Hematopoietic multipotent progenitor cell treated with erythropoietin and hydrocortisone succinate and interleukin-3 and kit ligand, for 17 days (in vitro differentiated cells): ENCODE measurements around the gene CAMTA1.
A peak's percentile ranks its signal among the peaks of the same experiment; 100 is the strongest.
"Not testable (repeated sequence)": the region's sequence is repeated elsewhere in the genome, so short reads cannot be mapped to it uniquely, and the experiment has no call there.

Source experiments
- DNase-seq: peaks from one replicate; pipeline ENCODE4 v3.0.0-alpha.2; 2015; ENCODE audit warnings: low spot score

CAMTA1 gene

GRCh38 chr1:7702365-7702764 lies 917.1 kb downstream of the CAMTA1 start:
- DNase-seq = no peak

DNA sequence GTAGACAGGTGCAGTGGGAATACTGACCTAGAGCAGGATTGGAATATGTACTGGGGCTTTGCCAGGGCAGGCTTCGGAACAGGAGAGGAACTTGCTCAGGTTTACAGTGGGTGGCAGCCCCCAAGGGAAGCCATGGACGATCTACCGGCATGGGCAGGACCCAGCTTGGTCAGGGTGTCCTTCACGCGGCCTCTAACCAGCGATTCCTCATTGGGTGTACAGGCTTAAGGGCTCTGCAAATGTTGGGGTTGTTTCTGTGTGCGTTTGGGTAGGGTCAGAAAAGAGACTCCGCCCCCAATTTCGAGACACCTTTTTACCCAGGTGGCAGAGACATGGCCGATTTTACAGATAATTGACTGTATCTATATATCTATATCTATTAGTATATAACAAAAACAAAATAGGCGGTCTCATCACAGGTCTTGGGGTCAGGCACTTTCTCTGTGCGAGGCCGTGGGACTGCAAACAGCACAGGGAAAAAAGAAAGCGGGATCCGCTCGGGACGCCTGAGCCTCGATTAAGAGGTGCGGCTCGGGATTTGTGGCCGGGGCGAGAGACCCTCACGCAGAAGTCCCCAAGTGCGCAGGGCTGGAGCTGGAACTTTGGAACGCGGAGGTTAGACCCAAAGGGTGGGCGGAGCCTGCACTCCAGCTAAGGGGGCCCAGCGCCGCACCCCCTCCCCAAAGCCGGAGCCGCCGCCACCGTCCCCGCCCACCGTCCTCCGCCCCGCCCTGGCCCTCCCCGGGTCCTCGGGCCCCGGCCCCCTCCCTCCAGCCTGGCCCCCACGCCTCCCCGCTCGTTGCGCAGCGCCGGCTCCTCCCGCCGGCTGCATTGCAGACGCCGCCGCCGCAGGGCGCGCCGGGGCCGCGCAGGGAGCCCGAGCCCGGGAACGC lies 918.3 kb downstream of the CAMTA1 start:
- no peak for DNase-seq

DNA sequence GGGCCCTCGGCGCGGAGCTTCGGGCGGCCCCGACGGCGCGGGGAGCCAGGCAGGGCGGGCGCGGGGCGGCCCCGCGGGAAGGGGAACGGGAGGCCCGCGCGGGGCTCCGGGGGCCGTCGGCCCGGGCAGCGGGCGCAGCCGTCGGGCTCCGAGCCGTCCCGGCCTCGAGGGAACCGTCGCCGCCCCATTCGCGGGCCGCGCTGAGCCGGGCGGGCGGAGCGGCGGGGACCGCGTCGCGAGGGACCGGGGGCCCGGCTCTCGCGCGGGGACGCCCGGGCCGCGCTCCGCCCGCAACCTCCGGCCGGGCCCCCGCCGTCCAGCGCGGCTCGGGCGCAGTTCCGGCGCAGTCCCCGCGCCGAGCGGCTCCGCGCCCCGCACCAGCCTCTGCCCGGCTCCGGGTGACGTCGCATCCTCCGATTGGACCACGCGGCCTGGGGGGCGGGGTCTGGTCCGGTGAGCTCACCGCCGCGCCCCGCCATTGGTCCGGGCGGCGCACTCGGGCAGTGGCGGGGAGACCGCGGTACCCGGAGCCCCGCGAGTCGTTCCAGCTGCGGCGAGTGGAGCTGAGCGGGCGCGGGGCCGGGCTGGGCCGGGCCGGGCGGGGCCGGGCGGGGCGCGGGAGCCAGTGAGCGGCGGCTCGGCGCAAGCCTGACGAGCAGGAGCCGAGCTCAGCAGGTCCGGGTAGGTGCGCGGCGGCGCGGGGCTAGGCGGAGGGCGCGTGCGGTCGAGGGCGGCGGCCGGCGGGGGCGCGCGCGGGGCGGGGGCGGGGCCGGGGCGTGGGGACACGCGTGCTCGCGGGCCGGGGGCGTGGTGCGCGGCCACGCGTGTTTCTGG lies 919.2 kb downstream of the CAMTA1 start:
- DNase-seq = peak; percentile 72

DNA sequence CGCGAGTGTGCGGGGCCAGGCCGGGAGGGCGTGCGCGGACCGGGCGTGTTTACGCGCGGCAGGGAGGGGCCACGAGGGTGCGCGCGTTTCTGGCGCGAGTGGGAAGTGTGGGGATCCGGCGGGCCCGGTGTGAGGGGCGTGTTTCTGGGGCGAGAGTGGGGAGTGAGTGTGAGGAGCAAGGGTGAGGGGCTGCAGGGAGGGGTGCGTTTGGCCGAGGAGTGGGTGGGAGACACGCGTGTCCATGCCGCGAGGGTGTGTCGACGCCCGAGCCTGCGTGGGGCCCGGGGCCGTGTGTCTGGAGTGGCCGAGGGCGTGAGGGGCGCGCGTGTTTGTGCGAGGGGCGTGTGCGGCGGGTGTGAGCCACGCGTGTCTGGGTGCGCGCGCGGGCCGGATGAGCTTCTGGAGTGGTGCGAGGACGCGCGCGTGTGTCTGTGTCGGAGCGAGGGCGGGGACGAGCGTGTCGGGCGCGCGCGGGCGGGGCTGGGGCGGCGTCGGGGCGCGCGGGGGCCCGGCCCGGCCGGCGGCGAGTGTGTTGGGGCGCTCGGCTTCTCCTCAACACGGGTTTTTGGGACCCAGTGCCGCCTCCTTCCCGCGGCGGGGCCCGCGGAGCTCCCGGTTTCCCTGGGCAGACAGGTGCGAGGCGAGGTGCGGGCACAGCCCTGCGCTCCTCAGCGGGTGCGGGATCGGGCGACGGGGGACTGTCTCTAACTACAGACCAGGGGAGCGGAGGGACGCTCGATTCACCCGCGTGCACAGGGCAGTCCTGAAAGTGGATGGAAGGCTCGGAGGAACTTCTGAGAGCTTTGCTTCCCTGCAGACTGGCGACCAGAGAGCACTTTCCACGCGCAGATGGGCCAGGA lies 920.0 kb downstream of the CAMTA1 start:
- no peak for DNase-seq

GRCh38 chr1:7705908-7706216 lies 920.6 kb downstream of the CAMTA1 start:
- no peak for DNase-seq

DNA sequence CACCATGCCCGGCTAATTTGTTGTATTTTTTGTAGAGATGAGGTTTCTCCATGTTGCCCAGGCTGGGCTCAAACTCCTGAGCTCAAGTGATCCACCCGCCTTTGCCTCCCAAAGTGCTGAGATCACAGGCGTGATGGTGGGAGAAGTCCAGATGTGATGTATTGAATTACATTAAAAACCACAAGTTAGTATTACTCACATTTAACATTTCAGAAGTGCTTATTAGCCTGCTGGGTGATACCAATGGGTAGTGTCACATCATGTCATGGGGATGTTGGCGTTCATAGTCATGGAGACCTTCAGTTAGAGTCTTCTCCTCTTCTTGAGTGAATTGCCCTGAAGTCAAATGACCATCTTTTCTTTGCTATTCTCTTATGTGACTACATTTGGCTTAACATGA lies 922.3 kb downstream of the CAMTA1 start:
- no peak for DNase-seq

DNA sequence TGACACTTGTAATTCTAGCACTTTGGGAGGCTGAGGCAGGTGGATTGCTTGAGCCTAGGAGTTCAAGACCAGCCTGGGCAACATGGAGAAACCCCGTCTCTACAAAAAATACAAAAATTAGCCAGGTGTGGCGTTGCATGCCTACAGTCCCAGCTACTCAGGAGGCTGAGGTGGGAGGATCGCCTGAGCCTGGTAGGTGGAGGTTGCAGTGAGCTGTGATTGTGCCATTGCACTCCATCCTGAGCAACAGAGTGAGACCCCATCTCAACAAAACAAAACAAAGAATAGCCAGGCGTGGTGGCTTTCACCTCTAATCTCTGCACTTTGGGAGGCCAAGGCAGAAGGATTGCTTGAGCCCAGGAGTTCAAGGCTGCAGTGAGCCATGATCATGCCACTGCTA lies 922.8 kb downstream of the CAMTA1 start:
- not testable (repeated sequence) for DNase-seq

GRCh38 chr1:7710859-7711258 lies 925.6 kb downstream of the CAMTA1 start:
- DNase-seq = no peak

DNA sequence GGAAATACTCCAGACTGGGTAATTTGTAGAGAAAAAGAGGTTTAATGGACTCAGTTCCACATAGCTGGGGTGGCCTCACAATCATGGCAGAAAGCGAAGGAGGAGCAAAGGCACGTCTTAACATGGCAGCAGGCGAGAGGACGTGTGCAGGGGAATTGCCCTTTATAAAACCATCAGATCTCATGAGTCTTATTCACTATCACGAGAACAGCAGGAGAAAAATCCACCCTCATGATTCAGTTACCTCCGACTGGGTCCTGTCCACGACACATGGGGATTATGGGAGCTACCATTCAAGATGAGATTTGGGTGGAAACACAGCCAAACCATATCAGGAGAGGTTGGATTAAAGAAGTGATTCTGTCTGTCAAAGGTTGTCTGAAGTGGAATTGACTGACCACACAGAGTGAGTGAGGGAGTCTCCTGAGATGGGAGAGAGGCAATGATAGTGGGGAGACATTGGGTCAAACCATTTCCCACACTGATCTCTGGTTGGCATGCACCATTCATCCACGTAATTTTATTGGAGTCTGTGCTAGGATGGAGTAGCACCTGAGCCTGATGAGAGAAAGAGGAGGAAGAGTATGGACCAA lies 927.6 kb downstream of the CAMTA1 start:
- no peak for DNase-seq

DNA sequence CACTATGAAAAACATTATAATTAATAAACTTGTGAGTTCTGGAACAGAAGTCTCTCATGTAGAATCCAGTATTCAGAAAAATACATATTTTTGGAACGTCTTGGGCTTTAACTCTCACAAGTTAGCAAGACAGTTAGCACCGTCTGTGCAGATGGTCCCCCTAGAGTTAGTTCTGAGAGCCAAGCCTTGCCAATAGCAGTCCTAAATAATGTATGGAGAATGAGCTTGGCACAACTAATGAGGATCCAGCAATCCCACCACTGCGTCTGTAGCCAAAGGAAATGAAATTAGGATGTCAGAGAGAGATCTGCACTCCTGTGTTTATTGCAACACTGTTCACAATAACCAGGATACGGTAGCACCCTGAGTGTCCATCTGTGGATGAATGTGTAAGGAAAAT lies 931.3 kb downstream of the CAMTA1 start:
- no peak for DNase-seq

DNA sequence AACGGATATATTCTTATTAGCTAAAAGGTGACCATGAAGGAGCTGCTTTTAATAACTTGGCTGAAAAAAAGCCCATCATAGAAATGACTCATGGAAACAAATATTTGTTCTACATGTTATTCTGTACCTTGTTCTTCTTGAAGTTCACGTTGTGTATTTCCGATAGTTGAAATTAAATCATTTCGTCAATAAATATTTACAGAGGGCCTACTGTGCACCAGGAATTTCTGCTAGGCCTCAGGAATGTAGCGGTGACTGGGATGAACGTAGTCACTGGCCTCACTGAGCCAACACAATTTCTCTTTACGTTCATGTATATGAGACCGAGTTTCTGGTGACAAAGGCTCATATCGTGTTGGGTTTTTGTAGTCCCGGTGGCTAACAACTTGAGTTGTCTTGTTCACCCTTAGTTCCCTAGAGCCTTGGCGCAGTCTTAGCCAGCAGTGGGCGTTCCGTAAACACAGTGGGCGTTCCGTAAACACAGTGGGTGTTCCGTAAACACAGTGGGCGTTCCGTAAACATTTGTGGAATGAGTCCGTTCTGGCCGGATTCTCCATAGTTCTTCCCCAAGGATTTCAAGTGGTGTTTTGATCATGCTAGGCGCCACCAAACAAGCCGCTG lies 932.6 kb downstream of the CAMTA1 start:
- DNase-seq = no peak

DNA sequence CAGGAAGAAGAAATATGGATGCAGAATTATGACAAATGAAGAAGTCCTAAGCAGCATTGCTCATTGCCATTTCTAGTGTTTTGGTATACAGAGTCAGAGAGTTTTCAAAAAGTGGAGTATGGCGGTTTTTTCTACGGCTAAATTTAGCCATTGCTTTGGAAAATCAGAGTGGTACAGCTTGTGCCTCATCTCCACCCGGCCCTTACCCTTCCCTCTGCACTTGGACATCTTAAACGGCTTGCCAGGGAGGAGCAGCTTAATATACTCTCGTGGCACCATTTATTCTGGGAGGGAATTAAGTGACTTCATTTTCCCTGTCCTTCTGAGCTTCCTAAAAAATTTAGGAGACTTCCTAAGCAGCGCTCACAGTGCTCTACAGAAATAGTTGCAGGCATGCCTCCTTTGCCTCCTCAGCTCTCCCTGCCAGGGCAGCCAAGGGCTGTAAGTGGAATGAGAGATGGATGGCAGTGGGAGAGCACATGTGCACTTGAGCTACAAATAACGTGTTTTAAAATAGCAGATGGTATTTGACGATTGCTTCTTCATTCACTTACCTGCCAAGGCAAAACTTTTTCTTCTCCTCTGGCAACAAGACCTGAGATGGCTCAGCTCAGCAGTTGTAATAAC lies 934.3 kb downstream of the CAMTA1 start:
- no peak for DNase-seq

DNA sequence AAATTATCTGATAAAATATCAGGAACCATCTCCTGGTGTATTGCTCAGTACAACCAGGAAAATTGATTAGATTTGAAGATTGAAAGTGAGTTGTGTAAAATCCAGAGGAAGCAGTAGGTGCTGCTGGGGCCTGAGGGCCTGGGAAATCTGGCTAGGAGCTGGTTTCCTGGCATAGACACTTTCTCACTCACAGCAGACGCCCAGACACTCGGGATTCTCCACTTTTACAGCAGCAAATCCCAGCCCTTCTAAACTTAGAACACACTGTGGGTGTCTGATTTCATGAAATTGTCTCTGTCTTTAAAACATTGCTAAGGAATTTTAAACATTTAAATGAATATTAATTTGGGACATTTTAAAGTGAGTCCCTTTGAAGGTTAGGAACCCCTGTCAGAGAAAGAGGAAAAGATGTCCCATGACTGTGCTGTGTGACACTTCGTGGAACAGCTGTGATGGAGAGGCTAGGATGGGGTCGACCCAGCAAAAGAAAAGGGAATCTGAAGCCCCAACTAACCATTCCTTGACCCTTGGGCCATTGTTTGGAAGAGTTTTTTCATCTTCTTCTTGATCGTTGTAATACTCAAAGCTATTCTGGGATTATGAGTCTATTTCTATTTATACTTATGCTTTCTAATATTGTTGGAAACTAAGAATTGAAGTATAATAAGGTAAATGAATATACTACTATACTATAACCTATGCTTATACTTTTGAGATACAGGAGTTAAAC lies 936.9 kb downstream of the CAMTA1 start:
- no peak for DNase-seq

DNA sequence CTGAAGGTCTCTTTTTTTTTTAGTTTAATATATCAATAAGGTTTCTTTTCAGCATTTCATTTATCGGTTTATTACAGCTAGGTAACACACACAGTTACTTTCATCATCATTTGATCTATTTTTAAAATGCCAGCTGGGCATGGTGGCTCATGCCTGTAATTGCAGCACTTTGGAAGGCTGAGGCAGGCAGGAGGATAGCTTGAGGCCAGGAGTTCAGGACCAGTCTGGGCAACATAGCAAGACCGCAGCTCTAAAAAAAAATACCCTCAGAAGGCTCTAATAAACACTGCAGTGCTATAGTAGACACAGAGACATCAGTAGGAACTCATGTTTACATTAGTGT lies 937.4 kb downstream of the CAMTA1 start:
- no peak for DNase-seq

- no peak for DNase-seq
Observed at GRCh38 chr1:7726623-7727022, 941.4 kb downstream of the CAMTA1 start.

- DNase-seq = no peak
Observed at GRCh38 chr1:7727809-7728471, 942.7 kb downstream of the CAMTA1 start.

- DNase-seq = no peak
Observed at GRCh38 chr1:7729761-7730160, 944.5 kb downstream of the CAMTA1 start.

- DNase-seq = no peak
Observed at GRCh38 chr1:7732331-7732730, 947.1 kb downstream of the CAMTA1 start.

DNA sequence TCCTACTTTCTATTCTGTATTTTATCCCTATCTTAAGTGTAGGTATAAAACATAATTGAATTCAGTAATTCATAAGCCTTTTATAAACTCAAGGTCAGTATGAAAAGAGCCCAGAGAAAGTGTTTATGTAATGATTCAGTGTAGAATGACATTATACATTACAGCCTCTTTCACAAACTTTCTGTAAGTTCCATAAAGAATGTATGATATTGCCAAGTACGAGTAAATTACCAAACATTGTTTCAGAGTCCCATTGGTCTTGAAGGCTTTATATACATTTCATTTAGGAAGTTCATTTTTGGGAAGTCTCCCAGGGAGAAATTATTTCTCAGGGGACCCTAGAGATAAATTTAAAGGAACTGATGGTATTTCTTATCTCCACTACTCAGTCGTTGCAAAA lies 948.0 kb downstream of the CAMTA1 start:
- DNase-seq = no peak

DNA sequence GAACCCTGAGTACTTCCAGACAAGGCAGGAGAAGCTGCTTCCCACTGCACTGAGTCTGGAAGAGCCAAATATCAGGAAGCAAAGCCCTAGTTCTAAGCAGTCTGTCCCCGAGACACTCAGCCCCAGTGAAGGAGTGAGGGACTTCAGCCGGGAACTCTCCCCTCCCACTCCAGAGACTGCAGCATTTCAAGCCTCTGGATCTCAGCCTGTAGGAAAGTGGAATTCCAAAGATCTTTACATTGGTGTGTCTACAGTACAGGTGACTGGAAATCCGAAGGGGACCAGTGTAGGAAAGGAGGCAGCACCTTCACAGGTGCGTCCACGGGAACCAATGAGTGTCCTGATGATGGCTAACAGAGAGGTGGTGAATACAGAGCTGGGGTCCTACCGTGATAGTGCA lies 952.8 kb downstream of the CAMTA1 start:
- DNase-seq = no peak
